GM06990 (cell line): ENCODE results near the gene SGPP2.

ENCODE experiments used
- DNase-seq: peaks from one replicate; pipeline ENCODE4 v3.0.0-alpha.2; 2011; ENCODE audit not compliant: insufficient read length; ENCODE audit errors: extremely low read depth
- H3K27me3 ChIP-seq: replicated peaks from 2 replicates; pipeline ENCODE4 v1.6.0; 2011; ENCODE audit warnings: low read length; ENCODE audit not compliant: control insufficient read depth, insufficient read depth
- H3K36me3 ChIP-seq: 2 replicates; pipeline ENCODE4 v1.5.1; 2011; ENCODE audit warnings: low read length; ENCODE audit not compliant: control insufficient read depth, insufficient read depth
- H3K4me3 ChIP-seq: replicated peaks from 2 replicates; pipeline ENCODE4 v1.5.1; 2011; ENCODE audit warnings: low read depth, mild to moderate bottlenecking, control low read depth, low read length
- CTCF ChIP-seq: IDR thresholded peaks from 2 replicates; pipeline ENCODE4 v1.5.1; 2011; ENCODE audit warnings: low read length, control low read depth, mild to moderate bottlenecking, inconsistent platforms; ENCODE audit not compliant: insufficient read depth, poor library complexity, severe bottlenecking

The SGPP2 gene

GRCh38 chr2:222479859-222480258 lies 55.5 kb downstream of the SGPP2 start:
- Histone ChIP-seq H3K36me3 (peaks cover 8% of the 10 kb centered on the region), H3K4me3 (no peak overlapping the region), H3K27me3 (no peaks in the 10 kb centered on the region)
- no peak for TF ChIP-seq CTCF
- DNase-seq: no peak

DNA sequence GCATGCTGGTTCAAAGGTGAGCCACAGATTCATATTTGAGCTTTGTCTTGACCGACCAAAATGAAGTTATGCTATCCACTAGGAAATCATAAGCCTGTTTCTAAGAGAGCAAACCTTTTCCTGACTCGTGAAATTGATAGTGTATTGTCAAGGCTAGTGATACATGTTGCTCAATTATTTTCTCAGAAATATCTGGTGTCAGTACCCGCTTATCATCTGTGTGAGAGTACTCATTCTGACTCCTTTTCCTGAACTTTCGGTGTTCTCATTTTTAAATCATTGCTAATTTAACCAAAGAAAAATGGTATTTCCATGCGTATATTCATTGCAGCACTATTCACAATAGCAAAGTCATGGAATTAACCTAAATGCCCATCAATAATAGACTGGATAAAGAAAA lies 56.2 kb downstream of the SGPP2 start:
- Histone ChIP-seq H3K4me3 (no peak overlapping the region), H3K27me3 (no peaks in the 10 kb centered on the region), H3K36me3 (peaks cover 6% of the 10 kb centered on the region)
- DNase-seq: no peak
- TF ChIP-seq CTCF: no peak

DNA sequence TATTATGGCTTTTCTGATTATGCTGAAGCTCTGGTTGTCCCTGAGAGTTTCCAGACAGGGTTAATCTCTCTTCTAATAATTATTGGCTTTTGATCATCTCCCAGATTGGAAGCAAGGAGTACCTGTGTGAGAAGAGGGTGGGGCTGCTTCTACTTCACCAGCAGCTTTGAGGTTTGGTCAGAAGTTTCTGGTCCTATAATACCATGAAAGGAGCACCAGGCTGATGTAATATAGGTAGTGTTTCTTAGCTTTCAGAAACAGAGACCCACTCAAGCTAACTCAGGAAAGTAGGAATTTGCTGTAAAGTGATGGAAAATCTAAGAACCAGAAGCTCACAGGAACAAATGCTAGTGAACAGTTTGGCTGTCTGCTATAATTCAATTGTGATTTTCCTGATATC lies 57.6 kb downstream of the SGPP2 start:
- peaks cover 4% of the 10 kb centered on the region for H3K36me3 ChIP-seq
- DNase-seq: no peak
- TF ChIP-seq CTCF: no peak
- H3K27me3 ChIP-seq: no peaks in the 10 kb centered on the region
- H3K4me3 ChIP-seq: no peak overlapping the region

DNA sequence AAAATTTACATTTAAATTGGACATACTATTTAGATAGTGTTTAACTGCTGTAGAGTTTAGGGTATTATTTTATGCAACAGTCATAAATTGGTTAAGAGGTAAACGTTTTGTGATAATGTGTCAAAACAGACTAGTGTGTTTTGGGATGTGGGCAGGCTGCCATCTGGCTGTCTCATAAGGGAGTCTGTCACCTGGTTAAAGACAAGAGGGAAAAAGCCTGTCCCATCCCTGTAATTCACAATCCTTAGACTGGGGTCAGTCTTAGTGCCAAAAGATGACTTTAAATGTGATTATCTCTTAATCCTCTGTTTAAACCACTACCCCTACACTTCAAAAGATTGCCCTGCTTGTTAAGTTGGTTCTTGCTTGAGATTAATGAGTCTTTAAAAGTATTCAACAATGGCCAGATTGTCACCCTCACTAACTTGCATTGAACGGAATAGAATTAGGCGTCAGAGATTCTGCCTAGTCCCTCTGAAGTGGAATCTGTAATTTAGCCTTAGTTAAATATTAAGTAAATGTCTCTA lies 59.2 kb downstream of the SGPP2 start:
- H3K4me3 ChIP-seq: no peak overlapping the region
- no peak for DNase-seq
- no peaks in the 10 kb centered on the region for H3K27me3 ChIP-seq
- peak; percentile 18 for TF ChIP-seq CTCF
- peaks cover 4% of the 10 kb centered on the region for H3K36me3 ChIP-seq

- no peaks in the 10 kb centered on the region for H3K27me3 ChIP-seq
- no peak for TF ChIP-seq CTCF
- H3K36me3 ChIP-seq: peaks cover 4% of the 10 kb centered on the region
- H3K4me3 ChIP-seq: no peak overlapping the region
- DNase-seq: no peak
Measured at GRCh38 chr2:222485367-222486211, 61.2 kb downstream of the SGPP2 start.
